Mesendoderm (in vitro differentiated cells): Measurements from ENCODE around the gene QDPR.
A peak's percentile ranks its signal among the peaks of the same experiment; 100 is the strongest.

ENCODE experiments used
- DNase-seq: peaks from one replicate; pipeline ENCODE4 v3.0.0; 2013
- H2AK5ac ChIP-seq: 2 replicates; pipeline ENCODE4 v1.6.1; 2013; ENCODE audit warnings: low read length, inconsistent platforms
- H2BK120ac ChIP-seq: 2 replicates; pipeline ENCODE4 v1.6.1; 2013; ENCODE audit warnings: low read depth, mild to moderate bottlenecking, low read length, moderate library complexity, mixed read lengths
- H2BK15ac ChIP-seq: replicated peaks from 2 replicates; pipeline ENCODE4 v1.6.1; 2013; ENCODE audit warnings: low read depth, mild to moderate bottlenecking, moderate library complexity
- H2BK5ac ChIP-seq: 2 replicates; pipeline ENCODE4 v1.6.1; 2013; ENCODE audit warnings: low read length, inconsistent platforms
- H3K18ac ChIP-seq: 2 replicates; pipeline ENCODE4 v1.6.1; 2013; ENCODE audit warnings: mild to moderate bottlenecking, low read length, mixed read lengths
- H3K23ac ChIP-seq: one replicate; pipeline ENCODE4 v1.6.1; 2013; ENCODE audit warnings: low read length
- H3K27ac ChIP-seq: 2 replicates; pipeline ENCODE4 v1.5.1; 2013; ENCODE audit warnings: low read depth, mild to moderate bottlenecking, inconsistent platforms, low read length, moderate library complexity
- H3K27me3 ChIP-seq: 2 replicates; pipeline ENCODE4 v1.6.1; 2013; ENCODE audit warnings: low read length, control low read depth, mild to moderate bottlenecking, inconsistent platforms; ENCODE audit not compliant: insufficient read depth, poor library complexity
- H3K36me3 ChIP-seq: 2 replicates; pipeline ENCODE4 v1.6.1; 2013; ENCODE audit warnings: low read length, inconsistent platforms; ENCODE audit not compliant: control insufficient read depth, insufficient read depth
- H3K4ac ChIP-seq: one replicate; pipeline ENCODE4 v1.6.1; 2013; ENCODE audit warnings: low read depth, mild to moderate bottlenecking, low read length, moderate library complexity
- H3K4me1 ChIP-seq: 2 replicates; pipeline ENCODE4 v1.6.1; 2013; ENCODE audit warnings: low read depth, low read length, inconsistent platforms; ENCODE audit not compliant: control insufficient read depth
- H3K4me2 ChIP-seq: 2 replicates; pipeline ENCODE4 v1.6.1; 2013; ENCODE audit warnings: low read length
- H3K4me3 ChIP-seq: 2 replicates; pipeline ENCODE4 v1.5.1; 2013; ENCODE audit warnings: mild to moderate bottlenecking, low read length
- H3K56ac ChIP-seq: one replicate; pipeline ENCODE4 v1.6.1; 2013; ENCODE audit warnings: low read length
- H3K79me1 ChIP-seq: 2 replicates; pipeline ENCODE4 v1.6.1; 2013; ENCODE audit warnings: low read length, inconsistent platforms
- H3K79me2 ChIP-seq: 2 replicates; pipeline ENCODE4 v1.6.1; 2013; ENCODE audit warnings: mild to moderate bottlenecking, low read length; ENCODE audit not compliant: control insufficient read depth, insufficient read depth
- H3K9ac ChIP-seq: 2 replicates; pipeline ENCODE4 v1.6.1; 2013; ENCODE audit warnings: low read length, inconsistent platforms
- H4K5ac ChIP-seq: one replicate; pipeline ENCODE4 v1.6.1; 2013; ENCODE audit warnings: low read length
- H4K8ac ChIP-seq: one replicate; pipeline ENCODE4 v1.6.1; 2013; ENCODE audit warnings: low read depth, mild to moderate bottlenecking, control low read depth, low read length, moderate library complexity
- WGBS: extraction: QIAGEN DNeasy Blood & Tissue Kit; methylation state at CpG from one replicate; pipeline ENCODE4 v1.1.7; 2013; ENCODE audit warnings: low lambda C conversion rate, missing lambda C conversion rate; ENCODE audit not compliant: insufficient coverage; ENCODE audit errors: extremely low coverage; 5-methylcytosine and 5-hydroxymethylcytosine counted together

Gene QDPR

DNA sequence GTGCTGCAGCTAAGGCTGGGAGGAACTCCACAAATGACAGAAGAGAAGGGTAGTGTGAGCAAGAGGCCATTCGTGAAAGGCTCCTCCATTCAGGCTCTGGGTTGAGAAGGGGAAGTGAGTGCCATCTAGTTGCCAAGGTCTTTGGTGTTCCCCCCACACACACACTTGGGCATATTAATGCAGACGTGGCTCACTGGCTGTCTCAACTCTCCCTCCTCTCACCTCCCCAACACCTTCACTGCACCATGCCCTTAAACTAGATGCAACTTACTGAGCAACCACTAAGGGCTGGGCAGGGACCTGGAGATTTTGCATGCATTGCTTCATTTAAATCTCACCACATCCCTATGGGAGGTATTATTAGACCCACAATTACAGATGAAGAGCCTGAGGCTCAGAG, 11.8 kb upstream of the QDPR start:
- no peaks in the 10 kb centered on the region for H3K79me1 ChIP-seq
- H4K5ac ChIP-seq: no peak overlapping the region
- H3K4me1 ChIP-seq: no peaks in the 10 kb centered on the region
- H3K4me3 ChIP-seq: no peak overlapping the region
- H3K4ac ChIP-seq: no peak overlapping the region
- H3K9ac ChIP-seq: no peak overlapping the region
- no peak overlapping the region for H3K27ac ChIP-seq
- no peak overlapping the region for H3K18ac ChIP-seq
- H4K8ac ChIP-seq: no peak overlapping the region
- no peak overlapping the region for H3K4me2 ChIP-seq
- no peak overlapping the region for H3K23ac ChIP-seq
- DNase-seq: no peak
- no peak overlapping the region for H2BK15ac ChIP-seq
- H3K79me2 ChIP-seq: no peaks in the 10 kb centered on the region
- H2BK5ac ChIP-seq: no peak overlapping the region
- H2AK5ac ChIP-seq: no peak overlapping the region
- no CpG with 5 or more reads among the region's 2 CpGs for WGBS
- H3K27me3 ChIP-seq: no peaks in the 10 kb centered on the region
- no peaks in the 10 kb centered on the region for H3K36me3 ChIP-seq
- H3K56ac ChIP-seq: no peak overlapping the region
- no peak overlapping the region for H2BK120ac ChIP-seq

DNA sequence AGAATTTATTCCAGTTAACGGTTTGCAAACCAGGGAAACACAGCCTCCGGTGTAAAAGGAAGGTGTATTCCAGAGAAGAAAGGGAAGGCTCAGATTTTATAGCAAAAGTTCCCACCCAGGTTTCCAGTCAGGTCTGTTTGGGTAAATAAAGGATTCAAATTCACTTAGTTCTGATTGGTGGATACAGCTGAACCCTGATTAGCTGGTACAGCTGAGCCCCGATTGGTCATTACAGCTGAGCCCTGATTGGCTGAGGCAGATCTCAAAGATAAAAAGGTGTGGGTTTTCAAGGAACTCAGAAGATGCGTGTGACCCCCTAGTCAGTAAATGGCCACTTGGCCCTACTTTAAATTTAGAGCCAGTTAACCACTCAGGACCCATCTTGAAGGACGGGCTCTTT, 9.7 kb upstream of the QDPR start:
- no CpG with 5 or more reads among the region's 5 CpGs for WGBS
- Histone ChIP-seq H2AK5ac (no peak overlapping the region), H4K5ac (no peak overlapping the region), H3K9ac (no peak overlapping the region), H3K23ac (no peak overlapping the region), H2BK15ac (no peak overlapping the region), H3K4me1 (no peaks in the 10 kb centered on the region), H3K79me2 (no peaks in the 10 kb centered on the region), H3K4ac (no peak overlapping the region), H2BK120ac (no peak overlapping the region), H3K27ac (no peak overlapping the region), H3K4me3 (no peak overlapping the region), H3K79me1 (no peaks in the 10 kb centered on the region), H4K8ac (no peak overlapping the region), H3K4me2 (no peak overlapping the region), H3K36me3 (no peaks in the 10 kb centered on the region), H3K56ac (no peak overlapping the region), H2BK5ac (no peak overlapping the region), H3K27me3 (no peaks in the 10 kb centered on the region), H3K18ac (no peak overlapping the region)
- DNase-seq: no peak

DNA sequence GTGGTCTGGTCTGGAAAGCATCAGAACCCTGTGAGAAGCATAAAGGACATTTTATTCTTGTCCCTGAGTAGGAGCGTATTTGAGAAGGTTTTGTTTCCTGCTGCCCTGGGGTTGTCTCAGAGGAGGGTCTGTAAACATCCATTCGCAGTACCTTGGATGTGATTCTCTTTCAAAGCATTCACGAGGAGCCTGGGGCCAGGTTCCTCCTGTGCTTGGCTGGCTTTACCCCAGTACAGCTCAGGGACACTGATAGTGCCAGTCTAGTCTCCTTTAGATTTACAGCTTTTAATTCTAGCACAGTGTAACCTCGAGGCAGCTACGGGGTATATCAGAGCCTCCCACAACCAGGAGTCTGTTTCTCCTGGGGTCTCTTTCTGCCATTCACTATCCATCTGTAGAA, 5.8 kb upstream of the QDPR start:
- Histone ChIP-seq H4K5ac (no peak overlapping the region), H3K4ac (no peak overlapping the region), H3K18ac (no peak overlapping the region), H2BK120ac (no peak overlapping the region), H2AK5ac (no peak overlapping the region), H3K4me2 (no peak overlapping the region), H3K9ac (no peak overlapping the region), H3K27ac (no peak overlapping the region), H2BK5ac (no peak overlapping the region), H2BK15ac (no peak overlapping the region), H3K36me3 (no peaks in the 10 kb centered on the region), H3K79me2 (no peaks in the 10 kb centered on the region), H3K23ac (no peak overlapping the region), H3K79me1 (no peaks in the 10 kb centered on the region), H4K8ac (no peak overlapping the region), H3K4me3 (no peak overlapping the region), H3K4me1 (no peaks in the 10 kb centered on the region), H3K56ac (no peak overlapping the region), H3K27me3 (no peaks in the 10 kb centered on the region)
- no CpG with 5 or more reads among the region's 5 CpGs for WGBS
- DNase-seq: peak; percentile 45

DNA sequence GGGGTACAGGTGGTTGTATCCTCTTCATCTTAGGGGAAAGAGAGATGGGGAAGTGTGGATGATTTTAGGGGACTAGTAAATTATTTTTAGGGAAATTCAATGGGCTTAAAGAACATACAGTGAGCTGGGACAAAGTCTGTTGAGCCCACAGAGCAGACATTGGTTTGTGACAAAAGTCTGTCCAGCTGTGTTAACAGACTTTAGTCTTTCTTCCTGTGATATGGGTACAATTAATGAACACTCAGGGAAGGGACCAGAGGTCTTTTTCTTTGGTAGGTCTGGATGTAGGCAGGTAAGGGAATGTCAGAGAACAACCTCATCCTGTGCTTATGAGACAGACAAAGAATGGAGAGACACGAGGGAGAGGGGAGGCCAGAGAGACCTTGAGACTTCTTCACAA, 5.1 kb upstream of the QDPR start:
- no peak for DNase-seq
- H4K8ac ChIP-seq: no peak overlapping the region
- H3K27ac ChIP-seq: no peak overlapping the region
- no peak overlapping the region for H2BK5ac ChIP-seq
- no peak overlapping the region for H3K4me3 ChIP-seq
- H3K36me3 ChIP-seq: no peaks in the 10 kb centered on the region
- no peak overlapping the region for H3K56ac ChIP-seq
- H3K23ac ChIP-seq: no peak overlapping the region
- H3K4me1 ChIP-seq: peaks cover 2% of the 10 kb centered on the region
- H2BK120ac ChIP-seq: no peak overlapping the region
- H2BK15ac ChIP-seq: no peak overlapping the region
- no peaks in the 10 kb centered on the region for H3K27me3 ChIP-seq
- WGBS: no CpG with 5 or more reads among the region's 1 CpG
- no peak overlapping the region for H2AK5ac ChIP-seq
- no peak overlapping the region for H4K5ac ChIP-seq
- H3K18ac ChIP-seq: no peak overlapping the region
- H3K4me2 ChIP-seq: no peak overlapping the region
- no peaks in the 10 kb centered on the region for H3K79me1 ChIP-seq
- no peaks in the 10 kb centered on the region for H3K79me2 ChIP-seq
- H3K4ac ChIP-seq: no peak overlapping the region
- H3K9ac ChIP-seq: no peak overlapping the region

DNA sequence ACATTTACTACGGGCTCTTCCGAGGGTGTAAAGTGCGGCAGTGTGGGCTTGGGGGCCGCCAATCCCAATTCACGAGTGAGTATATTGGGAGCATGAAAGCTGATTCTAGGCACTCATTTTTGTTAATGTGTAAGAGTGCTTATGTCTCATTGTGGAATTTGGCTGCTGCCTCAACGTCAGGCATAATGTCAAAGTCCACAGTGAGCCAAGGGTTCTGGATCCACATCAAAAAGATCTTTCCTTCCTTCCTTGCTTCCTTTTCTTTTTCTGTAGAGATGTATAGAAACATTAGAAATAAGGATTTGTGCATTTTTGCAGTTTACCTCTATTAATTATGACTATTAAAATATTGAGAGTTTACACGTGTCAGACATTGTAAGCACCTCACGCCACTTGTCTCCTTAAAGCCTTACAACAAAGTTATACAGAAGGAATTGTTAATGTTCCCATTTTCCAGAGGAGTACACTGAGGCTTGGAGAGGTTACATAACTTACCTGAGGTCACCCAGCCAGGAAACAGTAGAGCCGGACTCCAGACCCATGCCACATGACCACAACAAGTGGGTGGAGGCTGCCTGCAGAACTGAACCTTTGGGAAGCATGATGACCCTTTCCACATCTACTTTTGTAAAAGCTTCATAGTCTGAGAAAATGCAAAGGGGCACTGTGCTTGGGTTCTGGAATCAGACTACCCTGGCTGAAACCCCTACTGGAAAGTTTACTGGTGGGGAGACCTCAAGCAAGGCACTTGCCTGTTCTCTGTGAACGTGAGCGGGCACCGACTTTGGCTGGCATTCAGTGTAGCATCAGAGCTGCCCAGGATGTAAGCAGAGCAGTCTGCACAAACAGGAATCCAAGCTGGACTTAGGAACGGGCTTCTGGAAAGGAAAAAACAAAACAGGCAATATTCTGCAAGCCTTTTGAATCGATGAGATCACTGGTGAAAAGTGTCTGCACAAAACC, 3.8 kb upstream of the QDPR start:
- Histone ChIP-seq H3K23ac (no peak overlapping the region), H2BK5ac (no peak overlapping the region), H3K56ac (no peak overlapping the region), H3K27ac (no peak overlapping the region), H3K4me1 (peaks cover 2% of the 10 kb centered on the region), H3K4me3 (no peak overlapping the region), H2AK5ac (no peak overlapping the region), H4K8ac (no peak overlapping the region), H2BK120ac (no peak overlapping the region), H2BK15ac (no peak overlapping the region), H3K79me1 (no peaks in the 10 kb centered on the region), H3K27me3 (no peaks in the 10 kb centered on the region), H3K18ac (no peak overlapping the region), H3K36me3 (no peaks in the 10 kb centered on the region), H4K5ac (no peak overlapping the region), H3K4ac (no peak overlapping the region), H3K9ac (no peak overlapping the region), H3K79me2 (no peaks in the 10 kb centered on the region), H3K4me2 (no peak overlapping the region)
- no peak for DNase-seq
- WGBS: no CpG with 5 or more reads among the region's 14 CpGs

DNA sequence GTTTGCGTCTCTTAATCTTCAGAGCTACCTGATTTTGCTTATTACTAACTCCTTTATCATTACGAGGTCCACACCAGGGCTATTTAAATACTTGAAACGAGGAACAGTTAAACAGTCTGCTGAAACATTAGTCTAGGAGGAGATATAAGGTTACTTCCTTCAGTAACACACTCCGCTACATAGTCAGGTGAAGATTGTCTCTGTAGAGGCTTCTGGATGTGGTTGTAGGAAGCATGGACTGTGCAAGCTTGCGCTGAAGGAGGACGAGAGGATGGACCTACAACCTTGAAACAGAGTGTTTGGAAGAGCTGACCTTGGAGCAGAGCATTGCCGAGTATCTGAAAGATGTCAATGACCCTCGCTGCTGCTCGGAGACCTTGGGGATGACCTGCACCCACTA, 3.0 kb upstream of the QDPR start, which contains the start of gene CLRN2:
Gene CLRN2, plus strand, starts transcription at position 301 of the 400 bp plus-strand sequence. CDS start 102 bp downstream, outside the sequence.
- DNase-seq: no peak
- Histone ChIP-seq H3K79me2 (no peaks in the 10 kb centered on the region), H2BK15ac (no peak within 1 kb of the TSS), H4K5ac (no peak within 1 kb of the TSS), H3K79me1 (no peaks in the 10 kb centered on the region), H3K9ac (no peak within 1 kb of the TSS), H2BK5ac (no peak within 1 kb of the TSS), H3K23ac (no peak within 1 kb of the TSS), H3K4me3 (no peak within 1 kb of the TSS), H3K27me3 (no peaks in the 10 kb centered on the region), H3K27ac (no peak within 1 kb of the TSS), H3K4ac (no peak within 1 kb of the TSS), H2AK5ac (no peak within 1 kb of the TSS), H3K36me3 (no peaks in the 10 kb centered on the region), H3K18ac (no peak within 1 kb of the TSS), H3K4me2 (no peak within 1 kb of the TSS), H3K4me1 (peaks cover 2% of the 10 kb centered on the region), H3K56ac (no peak within 1 kb of the TSS), H2BK120ac (no peak within 1 kb of the TSS), H4K8ac (no peak within 1 kb of the TSS)
- no CpG with 5 or more reads among the region's 9 CpGs for whole genome bisulfite sequencing
